K562 (cell line): ENCODE measurements around the gene AGAP3. TPM values are rescaled to one million over a fixed set of nuclear protein-coding genes. Genes with fewer than 3 reads are reported as not detected.

Experiments used
- BHLHE40 ChIP-seq: IDR thresholded peaks from 2 replicates; pipeline ENCODE4 v1.6.1; 2011; ENCODE audit warnings: low read length, improper control_type of control experiment
- CHD1 ChIP-seq: fragments of 200-600 bp; sonication (generic); IDR thresholded peaks from one replicate; pipeline ENCODE4 v1.6.1; 2012; ENCODE audit warnings: mild to moderate bottlenecking, moderate library complexity, low read length, inconsistent platforms
- ESRRA ChIP-seq: fragments of 450-650 bp; IDR thresholded peaks from 2 replicates; pipeline ENCODE4 v1.6.1; 2014; ENCODE audit warnings: low read depth, mild to moderate bottlenecking, moderate library complexity, borderline replicate concordance
- FOXJ2 ChIP-seq: fragments of 200-800 bp; sonication (Bioruptor generic); IDR thresholded peaks from 2 replicates; pipeline ENCODE4 v1.6.1; 2016; ENCODE audit warnings: missing genetic modification characterization, missing compliant biosample characterization
- HMG20A ChIP-seq: fragments of 450-650 bp; formaldehyde crosslinking; conservative IDR thresholded peaks from 2 replicates; pipeline ENCODE4 v1.4.0; 2020; ENCODE audit warnings: mild to moderate bottlenecking, mixed read lengths
- ILF3 ChIP-seq: fragments of 450-650 bp; IDR thresholded peaks from 2 replicates; pipeline ENCODE4 v1.6.1; 2018; ENCODE audit warnings: antibody characterized with exemption, mild to moderate bottlenecking, moderate library complexity, borderline replicate concordance
- NFRKB ChIP-seq: fragments of 450-650 bp; IDR thresholded peaks from 2 replicates; pipeline ENCODE4 v1.6.1; 2016; ENCODE audit warnings: low read depth
- NR2C2 ChIP-seq, 2 experiments: fragments of 200-800 bp in 1 of 2; sonication (Bioruptor generic) in 1 of 2; sonication (generic) in 1 of 2; formaldehyde crosslinking in 1 of 2; IDR thresholded peaks; 2 replicates each; pipeline versions ENCODE4 v1.6.1 to v1.8.0; 2016 to 2022; ENCODE audit warnings: mild to moderate bottlenecking in 1 of 2, missing compliant biosample characterization in 1 of 2, missing genetic modification characterization in 1 of 2, missing genetic modification reagents in 1 of 2
- POU5F1 ChIP-seq: fragments of 150-350 bp; IDR thresholded peaks from 2 replicates; pipeline ENCODE4 v1.6.1; 2014; ENCODE audit warnings: borderline replicate concordance, low read length, low read depth, mild to moderate bottlenecking; ENCODE audit not compliant: partially characterized antibody
- RAD21 ChIP-seq, 2 experiments: fragments of 250-450 bp in 1 of 2; fragments of 450-650 bp in 1 of 2; sonication (Bioruptor Pico) in 1 of 2; formaldehyde crosslinking in 1 of 2; IDR thresholded peaks in 1 of 2; conservative IDR thresholded peaks in 1 of 2; 2 replicates each; pipeline versions ENCODE4 v1.4.0 to v1.8.0; 2020 to 2022; ENCODE audit warnings: mild to moderate bottlenecking in 2 of 2, moderate library complexity in 1 of 2
- RCOR1 ChIP-seq, 2 experiments: IDR thresholded peaks; 2 replicates each; pipeline ENCODE4 v1.6.1; 2012; ENCODE audit warnings: low read depth in 2 of 2, low read length in 2 of 2, borderline replicate concordance in 1 of 2, improper control_type of control experiment in 1 of 2
- TCF3 ChIP-seq: sonication (generic); formaldehyde crosslinking; IDR thresholded peaks from 2 replicates; pipeline ENCODE4 v1.4.0; 2020; ENCODE audit warnings: mild to moderate bottlenecking, missing genetic modification reagents
- YY1 ChIP-seq, 3 experiments: IDR thresholded peaks; 2 replicates each; pipeline ENCODE4 v1.6.1; 2011; ENCODE audit warnings: low read length in 2 of 3, mild to moderate bottlenecking in 2 of 3, moderate library complexity in 2 of 3, borderline replicate concordance in 1 of 3, control low read depth in 1 of 3, low read depth in 1 of 3; ENCODE audit not compliant: insufficient read depth in 3 of 3, insufficient replicate concordance in 2 of 3, control insufficient read depth in 1 of 3, insufficient read length in 1 of 3; ENCODE audit errors: extremely low read depth in 1 of 3
- ZC3H11A ChIP-seq: IDR thresholded peaks from 2 replicates; pipeline ENCODE4 v1.6.1; 2012; ENCODE audit warnings: low read depth, low read length, improper control_type of control experiment
- ZFP30 ChIP-seq: fragments of 250-450 bp; sonication (Bioruptor Pico); IDR thresholded peaks from 2 replicates; pipeline ENCODE4 v1.8.0; 2022; ENCODE audit warnings: moderate library complexity, mild to moderate bottlenecking, inconsistent platforms, borderline replicate concordance
- ZNF239 ChIP-seq: fragments of 250-450 bp; sonication (Bioruptor Pico); IDR thresholded peaks from 2 replicates; pipeline ENCODE4 v1.4.0; 2020; ENCODE audit warnings: mild to moderate bottlenecking
- ZNF77 ChIP-seq: fragments of 250-450 bp; sonication (Bioruptor Pico); IDR thresholded peaks from 2 replicates; pipeline ENCODE4 v1.5.0; 2020
- ZNF785 ChIP-seq: fragments of 250-450 bp; sonication (Bioruptor Pico); IDR thresholded peaks from 2 replicates; pipeline ENCODE4 v1.4.0; 2020; ENCODE audit warnings: mild to moderate bottlenecking
- polyA plus RNA-seq, 8 experiments: library from polyadenylated mRNA; depleted of rRNA in 4 of 8; stranded (reverse) in 5 of 8; unstranded in 3 of 8; fragments of >200 nt; fragmentation: Nextera tagmentation in 2 of 8; fragmentation: Illumina TruSeq in 1 of 8; extraction: Ambion mirVana in 2 of 8; extraction: Trizol in 1 of 8; gene quantifications; 2 replicates each; pipeline versions ENCODE4 v1.2.1 to v1.2.3, GENCODE V29; 2011 to 2014; ENCODE audit warnings: inconsistent platforms in 1 of 8, missing spikeins in 1 of 8
- total RNA-seq, 7 experiments: library from RNA; depleted of rRNA in 6 of 7; stranded (reverse); fragments of >200 nt in 6 of 7; fragmentation: Illumina TruSeq in 2 of 7; extraction: Trizol in 2 of 7; gene quantifications; 2 replicates each; pipeline versions ENCODE4 v1.2.1 to v1.2.3, GENCODE V29; 2011 to 2021; ENCODE audit warnings: low replicate concordance in 1 of 7
- TF ChIP-seq, protein P1 (sequence below): IDR thresholded peaks from 2 replicates; pipeline ENCODE4 v1.6.1; 2014; ENCODE audit warnings: antibody characterized with exemption
- TF ChIP-seq, protein P2 (sequence below): fragments of 450-650 bp; IDR thresholded peaks from 2 replicates; pipeline ENCODE4 v1.6.1; 2016
- TF ChIP-seq, protein P3 (sequence below): fragments of 250-450 bp; sonication (Bioruptor Pico); IDR thresholded peaks from 2 replicates; pipeline ENCODE4 v1.6.1; 2021; ENCODE audit warnings: mild to moderate bottlenecking
- TF ChIP-seq, protein P4 (sequence below): sonication (generic); formaldehyde crosslinking; IDR thresholded peaks from 2 replicates; pipeline ENCODE4 v1.8.1; 2022; ENCODE audit warnings: missing genetic modification reagents

AGAP3 gene
- total and polyA plus RNA-seq, 9 of the 15 experiments (the other 6 are each of a cell fraction or from before 2014, with no cell fraction given), result 3.4 to 208 (median 62.2) TPM

DNA sequence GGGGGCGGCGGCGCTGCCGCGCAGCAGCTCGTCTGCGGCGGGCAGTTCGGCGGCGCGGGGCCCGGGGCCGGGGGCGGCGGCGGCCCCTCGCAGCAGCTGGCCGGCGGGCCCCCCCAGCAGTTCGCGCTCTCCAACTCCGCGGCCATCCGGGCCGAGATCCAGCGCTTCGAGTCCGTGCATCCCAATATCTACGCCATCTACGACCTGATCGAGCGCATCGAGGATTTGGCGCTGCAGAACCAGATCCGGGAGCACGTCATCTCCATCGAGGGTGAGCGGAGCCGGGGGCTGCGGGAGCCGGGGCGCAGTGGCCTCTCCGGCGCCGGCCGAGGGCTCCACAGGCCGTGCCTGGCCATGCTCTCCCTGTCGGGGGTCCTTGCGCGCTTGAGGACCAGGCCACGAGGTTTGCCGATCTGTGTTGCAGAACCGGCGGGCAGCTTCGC is 548 bp downstream of the AGAP3 start (continued):
- TF ChIP-seq BHLHE40 (no peak), ZFP30 (no peak), NFRKB (peak; percentile 44; the same call in 1 of the 2 replicates), ZNF77 (CRISPR knock-in tag) (no peak), POU5F1 (no peak), NR2C2 (CRISPR knock-in tag; IDR thresholded peaks at IDR 0.05) (no peak), NR2C2 (tag; IDR thresholded peaks at IDR 0.05) (no peak), YY1 (IDR thresholded peaks at IDR 0.05; ENCODE audit: borderline replicate concordance in 1 of 3, control insufficient read depth in 1 of 3, extremely low read depth in 1 of 3, insufficient read depth in 3 of 3, insufficient read length in 1 of 3, insufficient replicate concordance in 2 of 3, low read depth in 1 of 3, low read length in 2 of 3) (no peak), FOXJ2 (tag) (no peak), ZC3H11A (no peak), ZNF239 (no peak), RCOR1 (IDR thresholded peaks at IDR 0.05; ENCODE audit: borderline replicate concordance in 1 of 2, low read depth in 2 of 2, low read length in 2 of 2) (no peak), ZNF785 (CRISPR knock-in tag) (no peak), RAD21 (CRISPR knock-in tag; conservative IDR thresholded peaks at IDR 0.05 in 1 of 2, IDR thresholded peaks at IDR 0.05 in 1 of 2) (no peak), ILF3 (no peak), CHD1 (peak; percentile 92), HMG20A (CRISPR knock-in tag) (no peak), TCF3 (CRISPR knock-in tag) (no peak), ESRRA (no peak)
- TF ChIP-seq, protein P1, sequence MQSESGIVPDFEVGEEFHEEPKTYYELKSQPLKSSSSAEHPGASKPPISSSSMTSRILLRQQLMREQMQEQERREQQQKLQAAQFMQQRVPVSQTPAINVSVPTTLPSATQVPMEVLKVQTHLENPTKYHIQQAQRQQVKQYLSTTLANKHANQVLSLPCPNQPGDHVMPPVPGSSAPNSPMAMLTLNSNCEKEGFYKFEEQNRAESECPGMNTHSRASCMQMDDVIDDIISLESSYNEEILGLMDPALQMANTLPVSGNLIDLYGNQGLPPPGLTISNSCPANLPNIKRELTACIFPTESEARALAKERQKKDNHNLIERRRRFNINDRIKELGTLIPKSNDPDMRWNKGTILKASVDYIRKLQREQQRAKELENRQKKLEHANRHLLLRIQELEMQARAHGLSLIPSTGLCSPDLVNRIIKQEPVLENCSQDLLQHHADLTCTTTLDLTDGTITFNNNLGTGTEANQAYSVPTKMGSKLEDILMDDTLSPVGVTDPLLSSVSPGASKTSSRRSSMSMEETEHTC, result no peak
- TF ChIP-seq, protein P2, sequence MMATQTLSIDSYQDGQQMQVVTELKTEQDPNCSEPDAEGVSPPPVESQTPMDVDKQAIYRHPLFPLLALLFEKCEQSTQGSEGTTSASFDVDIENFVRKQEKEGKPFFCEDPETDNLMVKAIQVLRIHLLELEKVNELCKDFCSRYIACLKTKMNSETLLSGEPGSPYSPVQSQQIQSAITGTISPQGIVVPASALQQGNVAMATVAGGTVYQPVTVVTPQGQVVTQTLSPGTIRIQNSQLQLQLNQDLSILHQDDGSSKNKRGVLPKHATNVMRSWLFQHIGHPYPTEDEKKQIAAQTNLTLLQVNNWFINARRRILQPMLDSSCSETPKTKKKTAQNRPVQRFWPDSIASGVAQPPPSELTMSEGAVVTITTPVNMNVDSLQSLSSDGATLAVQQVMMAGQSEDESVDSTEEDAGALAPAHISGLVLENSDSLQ, result no peak
- TF ChIP-seq, protein P3, sequence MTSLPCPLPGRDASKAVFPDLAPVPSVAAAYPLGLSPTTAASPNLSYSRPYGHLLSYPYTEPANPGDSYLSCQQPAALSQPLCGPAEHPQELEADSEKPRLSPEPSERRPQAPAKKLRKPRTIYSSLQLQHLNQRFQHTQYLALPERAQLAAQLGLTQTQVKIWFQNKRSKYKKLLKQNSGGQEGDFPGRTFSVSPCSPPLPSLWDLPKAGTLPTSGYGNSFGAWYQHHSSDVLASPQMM (CRISPR knock-in tag), result no peak
- TF ChIP-seq, protein P4, sequence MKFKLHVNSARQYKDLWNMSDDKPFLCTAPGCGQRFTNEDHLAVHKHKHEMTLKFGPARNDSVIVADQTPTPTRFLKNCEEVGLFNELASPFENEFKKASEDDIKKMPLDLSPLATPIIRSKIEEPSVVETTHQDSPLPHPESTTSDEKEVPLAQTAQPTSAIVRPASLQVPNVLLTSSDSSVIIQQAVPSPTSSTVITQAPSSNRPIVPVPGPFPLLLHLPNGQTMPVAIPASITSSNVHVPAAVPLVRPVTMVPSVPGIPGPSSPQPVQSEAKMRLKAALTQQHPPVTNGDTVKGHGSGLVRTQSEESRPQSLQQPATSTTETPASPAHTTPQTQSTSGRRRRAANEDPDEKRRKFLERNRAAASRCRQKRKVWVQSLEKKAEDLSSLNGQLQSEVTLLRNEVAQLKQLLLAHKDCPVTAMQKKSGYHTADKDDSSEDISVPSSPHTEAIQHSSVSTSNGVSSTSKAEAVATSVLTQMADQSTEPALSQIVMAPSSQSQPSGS, result no peak
